Fibroblast of villous mesenchyme (primary cell): ENCODE measurements around the gene PARL. TPM values are rescaled to one million over a fixed set of nuclear protein-coding genes. Genes with fewer than 3 reads are reported as not detected.

Experiments used
- DNase-seq: peaks from one replicate; pipeline ENCODE4 v3.0.0-alpha.2; 2010; ENCODE audit warnings: low read depth
- H3K4me3 ChIP-seq: 2 replicates; pipeline ENCODE4 v1.5.1; 2011; ENCODE audit warnings: low read depth, mild to moderate bottlenecking, low read length
- CTCF ChIP-seq: IDR thresholded peaks from 2 replicates; pipeline ENCODE4 v1.5.1; 2012; ENCODE audit warnings: low read depth, mild to moderate bottlenecking, low read length; ENCODE audit not compliant: insufficient read depth
- total RNA-seq: library from RNA; depleted of rRNA; stranded (reverse); fragments of >200 nt; gene quantifications from 2 replicates; pipeline ENCODE4 v1.2.3, GENCODE V29; 2012

Gene PARL
- total RNA-seq, 1 donor = 31.5 TPM

DNA sequence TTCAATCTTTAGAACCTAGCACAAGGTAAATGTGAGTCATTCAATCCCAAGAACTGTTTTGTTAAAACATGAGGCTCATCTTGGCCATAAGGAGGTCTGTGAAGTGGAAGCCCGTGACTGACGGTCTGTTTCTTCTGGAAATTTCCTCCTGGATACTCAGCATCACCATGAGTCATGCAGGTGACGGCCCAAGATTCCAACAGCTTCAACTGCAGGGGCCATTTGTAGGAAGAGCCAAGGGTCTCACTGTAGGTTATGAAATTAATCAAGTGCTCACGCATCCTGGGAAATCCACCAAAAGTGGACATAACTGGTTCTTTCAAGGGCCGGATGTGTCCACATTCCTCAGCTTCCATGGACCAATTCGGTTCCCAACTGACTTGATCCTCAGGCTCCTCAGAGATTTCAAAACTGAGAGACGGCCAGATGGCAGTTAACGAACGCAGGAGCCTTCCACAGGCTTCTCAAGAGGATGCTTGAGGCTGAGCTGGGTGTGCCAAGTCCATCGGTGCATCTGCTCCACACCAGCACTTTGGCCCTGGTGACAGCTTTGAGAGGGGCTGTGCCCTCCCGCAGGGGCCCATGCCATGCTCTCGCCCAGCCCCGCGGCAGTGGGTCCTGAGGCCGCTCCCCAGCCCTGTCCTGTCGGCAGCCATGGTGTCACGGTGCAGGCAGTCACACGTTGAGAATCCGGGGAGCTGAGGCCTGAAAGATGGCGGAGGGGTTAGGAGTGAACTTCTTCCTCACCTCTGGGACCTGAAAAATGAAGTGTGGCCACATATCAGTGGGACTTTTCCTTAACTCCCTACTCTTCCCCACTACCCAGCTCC, 67.8 kb downstream of the PARL start:
- TF ChIP-seq CTCF = no peak
- H3K4me3 ChIP-seq = no peak overlapping the region
- DNase-seq = no peak

DNA sequence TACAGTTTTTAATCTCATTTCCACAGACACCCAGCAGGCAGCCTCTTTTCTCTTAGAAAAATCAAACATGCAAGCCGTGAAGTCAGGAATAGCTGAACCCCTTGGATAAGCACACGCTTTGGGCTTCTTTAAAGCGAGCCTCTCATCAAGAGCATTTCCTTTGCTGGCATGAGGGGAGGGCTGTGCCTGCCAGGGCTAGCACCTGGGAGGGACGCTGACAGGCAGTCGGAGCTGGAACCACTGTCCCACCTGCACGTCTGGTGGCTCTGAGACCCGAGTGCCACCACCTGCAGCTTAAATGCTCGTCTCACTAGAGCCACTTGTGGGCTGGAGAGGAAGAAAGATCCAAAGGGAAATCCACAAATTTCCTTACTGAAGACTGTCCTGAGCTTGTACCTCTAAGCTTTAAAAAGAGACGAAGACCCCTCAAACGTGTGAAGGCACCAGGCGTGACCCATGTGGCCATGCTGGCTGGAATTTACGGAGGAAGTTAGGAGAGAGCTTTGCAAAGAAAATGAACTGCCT, 68.7 kb downstream of the PARL start:
- TF ChIP-seq CTCF = no peak
- no peak for DNase-seq
- no peak overlapping the region for H3K4me3 ChIP-seq

DNA sequence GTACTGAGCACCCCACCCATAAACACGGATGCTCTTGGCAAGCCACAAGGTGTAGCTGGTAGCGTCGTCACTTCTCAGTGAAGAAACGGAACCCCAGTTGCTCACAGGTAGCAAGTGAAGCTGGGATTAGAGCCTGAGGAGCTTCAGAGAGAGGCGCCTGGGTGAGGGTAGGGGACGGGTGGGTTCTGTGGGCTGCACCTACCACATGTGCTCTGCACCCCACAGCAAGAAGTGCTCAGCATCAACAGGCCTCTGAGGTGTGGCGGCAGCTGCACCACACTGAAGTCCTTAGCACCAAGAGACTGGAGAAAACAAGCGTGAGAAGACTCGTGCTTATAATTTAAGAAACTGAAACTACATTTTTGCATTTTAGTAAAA, 69.1 kb downstream of the PARL start:
- TF ChIP-seq CTCF = no peak
- no peak overlapping the region for H3K4me3 ChIP-seq
- no peak for DNase-seq

DNA sequence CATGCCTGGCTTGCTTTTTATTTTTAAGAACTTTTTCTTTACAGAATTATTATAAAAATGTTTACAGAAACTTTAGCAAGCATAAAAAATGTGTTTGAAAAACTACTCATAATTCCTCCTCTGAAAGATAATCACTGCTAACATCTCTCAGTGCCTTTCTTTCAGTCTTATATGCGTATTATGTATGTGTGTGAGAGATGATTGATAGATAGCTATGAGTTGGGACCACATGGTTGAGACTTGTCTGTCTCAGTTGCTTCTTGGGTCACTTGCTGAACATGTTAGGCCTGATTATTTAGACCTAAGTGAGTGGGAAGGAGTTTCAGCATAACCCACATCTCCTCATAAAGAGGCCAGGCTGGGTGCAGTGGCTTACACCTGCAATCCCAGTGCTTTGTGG, 70.4 kb downstream of the PARL start:
- H3K4me3 ChIP-seq = no peak overlapping the region
- no peak for DNase-seq
- no peak for TF ChIP-seq CTCF

- DNase-seq = no peak
- TF ChIP-seq CTCF = no peak
- no peak overlapping the region for H3K4me3 ChIP-seq
Observed at GRCh38 chr3:183812761-183813445, 71.8 kb downstream of the PARL start.

DNA sequence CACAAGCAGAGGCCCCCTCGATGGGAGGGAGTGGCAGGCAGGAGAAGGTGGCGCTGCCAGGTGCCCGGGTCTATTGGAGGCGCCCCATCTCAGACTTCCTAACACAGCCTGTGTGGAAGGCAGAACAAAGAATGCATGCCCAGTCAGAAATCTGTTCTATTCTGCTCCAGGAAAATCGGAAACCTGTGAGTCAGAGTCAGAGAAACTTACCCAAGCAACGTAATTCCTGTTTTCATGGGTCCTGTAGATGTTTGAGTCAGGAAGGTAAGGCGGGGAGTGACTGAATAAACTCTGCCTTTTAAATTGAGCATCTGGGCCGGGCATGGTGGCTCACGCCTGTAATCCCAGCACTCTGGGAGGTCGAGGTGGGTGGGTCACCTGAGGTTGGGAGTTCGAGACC, 73.0 kb downstream of the PARL start:
- no peak for DNase-seq
- H3K4me3 ChIP-seq = no peak overlapping the region
- TF ChIP-seq CTCF = no peak
